Measurements from ENCODE around the gene FXYD6. TPM values are rescaled to one million over a fixed set of nuclear protein-coding genes. Genes with fewer than 3 reads are reported as not detected.

FXYD6 gene
- total RNA-seq, 4 donors from 2014 or later = 5.1 to 41.3 (median 14.0) TPM

- peak in 1 of 3 donors; percentile 25 for DNase-seq
- TF ChIP-seq CTCF (IDR thresholded peaks at IDR 0.05) (no peak), POLR2A (IDR thresholded peaks at IDR 0.05) (no peak)
- H3K4me3 ChIP-seq = no peak overlapping the region
- H3K4me1 ChIP-seq = peaks cover 0 to 4% (median 0%) of the 10 kb centered on the region in 4 donors
- no peaks in the 10 kb centered on the region for H3K27me3 ChIP-seq
- no peaks in the 10 kb centered on the region for H3K9me3 ChIP-seq
- H3K27ac ChIP-seq = no peak overlapping the region
- H3K36me3 ChIP-seq = no peaks in the 10 kb centered on the region
These were observed 37.4 kb upstream of the FXYD6 start for GRCh38 chr11:117913736-117914397.

GRCh38 chr11:117912497-117912896 is 36.0 kb upstream of the FXYD6 start:
- no peaks in the 10 kb centered on the region for H3K9me3 ChIP-seq
- no peak overlapping the region for H3K27ac ChIP-seq
- H3K27me3 ChIP-seq = no peaks in the 10 kb centered on the region
- peaks cover 0 to 6% (median 1%) of the 10 kb centered on the region in 4 donors for H3K4me1 ChIP-seq
- TF ChIP-seq POLR2A (IDR thresholded peaks at IDR 0.05) = no peak
- no peak for TF ChIP-seq CTCF (IDR thresholded peaks at IDR 0.05)
- peak in 1 of 3 donors; percentile 8 for DNase-seq
- H3K36me3 ChIP-seq = no peaks in the 10 kb centered on the region
- no peak overlapping the region for H3K4me3 ChIP-seq

- no peak overlapping the region for H3K27ac ChIP-seq
- peaks cover 0 to 8% (median 2%) of the 10 kb centered on the region in 4 donors for H3K4me1 ChIP-seq
- H3K27me3 ChIP-seq = no peaks in the 10 kb centered on the region
- H3K4me3 ChIP-seq = no peak overlapping the region
- DNase-seq = peak in 1 of 3 donors; percentile 10
- H3K36me3 ChIP-seq = no peaks in the 10 kb centered on the region
- H3K9me3 ChIP-seq = no peaks in the 10 kb centered on the region
- no peak for TF ChIP-seq POLR2A (IDR thresholded peaks at IDR 0.05)
- no peak for TF ChIP-seq CTCF (IDR thresholded peaks at IDR 0.05)
These were observed 35.2 kb upstream of the FXYD6 start for GRCh38 chr11:117911694-117912093.

GRCh38 chr11:117910941-117911655 is 34.6 kb upstream of the FXYD6 start:
- Histone ChIP-seq H3K9me3 (no peaks in the 10 kb centered on the region), H3K4me1 (peaks cover 0 to 8% (median 2%) of the 10 kb centered on the region in 4 donors)
- TF ChIP-seq POLR2A (IDR thresholded peaks at IDR 0.05) (no peak), CTCF (IDR thresholded peaks at IDR 0.05) (no peak)

GRCh38 chr11:117910525-117910924 is 34.1 kb upstream of the FXYD6 start:
- Histone ChIP-seq H3K4me3 (no peak overlapping the region), H3K36me3 (no peaks in the 10 kb centered on the region), H3K27me3 (no peaks in the 10 kb centered on the region), H3K9me3 (no peaks in the 10 kb centered on the region), H3K4me1 (peaks cover 0 to 8% (median 2%) of the 10 kb centered on the region in 4 donors), H3K27ac (no peak overlapping the region)
- TF ChIP-seq POLR2A (IDR thresholded peaks at IDR 0.05) = no peak
- no peak for TF ChIP-seq CTCF (IDR thresholded peaks at IDR 0.05)
- peak in 2 of 3 donors; percentile 12 to 35 for DNase-seq

More at GRCh38 chr11:117910941-117911655, 34.6 kb upstream of the FXYD6 start:
- peak in 1 of 3 donors; percentile 23 for DNase-seq
- Histone ChIP-seq H3K36me3 (no peaks in the 10 kb centered on the region), H3K4me3 (no peak overlapping the region), H3K27ac (no peak overlapping the region), H3K27me3 (no peaks in the 10 kb centered on the region)

Measured in Peyer's patch (tissue), 4 donors.